Measurements from ENCODE around the gene EXOC4. TPM values are rescaled to one million over a fixed set of nuclear protein-coding genes. Genes with fewer than 3 reads are reported as not detected.

EXOC4 gene
- total and polyA plus RNA-seq, 2 of the 13 experiments (the other 11 are each of a cell fraction or from before 2014, with no cell fraction given), result 22.5 to 39.0 TPM

DNA sequence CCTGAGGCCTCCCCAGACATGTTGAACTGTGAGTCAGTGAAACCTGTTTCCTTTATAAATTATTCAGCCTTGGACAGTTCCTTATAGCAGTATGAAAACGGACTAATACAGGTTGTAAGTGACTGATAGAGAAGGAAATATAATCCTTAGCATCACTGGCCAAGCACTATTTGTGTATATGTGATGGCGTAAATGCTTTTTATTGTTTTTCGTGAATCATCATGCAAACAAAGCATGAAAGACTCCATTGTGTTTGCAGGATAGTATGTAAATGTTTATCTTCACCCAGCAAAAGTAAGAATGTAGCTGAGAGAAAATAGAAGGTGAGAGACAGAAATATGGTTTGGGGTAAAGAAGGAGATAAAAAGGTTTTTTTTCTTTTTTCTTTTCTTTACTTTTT is 781.8 kb downstream of the EXOC4 start:
- peak overlapping the region; percentile 6 for H3K27ac ChIP-seq (ENCODE audit: extremely low read length, insufficient read depth, low read length)
- H3K36me3 ChIP-seq (replicated peaks in 1 of 2; ENCODE audit: control insufficient read depth in 1 of 2, insufficient read depth in 2 of 2, low read length in 2 of 2), result no peaks in the 10 kb centered on the region
- no peak overlapping the region for H3K4me2 ChIP-seq (ENCODE audit: low read depth, low read length)
- H2AFZ ChIP-seq (ENCODE audit: low read length), result no peak overlapping the region
- intact Hi-C loops (cut with micrococcal nuclease; ENCODE audit: unreplicated experiment), result loop anchor here (10.0 kb wide), 1 partner anchor 90 kb away; the partner anchor contains the start of gene LRGUK
- in situ Hi-C loops (cut with HindIII; ENCODE audit: extremely low pct_ligation_motif_present, low pct_unique_long_range_greater_than_20kb), result no loop called here
- 44% methylated on average over 3 of the region's 3 CpGs for WGBS (ENCODE audit: low lambda C conversion rate)
- ChIA-PET POLR2A (no interaction called here), CTCF (ENCODE audit: low intra/inter-chr PET ratio, low total read pairs) (no interaction called here)
- H3K9me3 ChIP-seq (ENCODE audit: low read length), result peaks cover 18% of the 10 kb centered on the region
- no peak overlapping the region for H3K9ac ChIP-seq (ENCODE audit: insufficient read depth, low read depth, low read length)
- no TSS peak for BruUV-seq (replicated peaks)
- no peak overlapping the region for H3K4me3 ChIP-seq (replicated peaks in 1 of 3; ENCODE audit: insufficient read depth in 1 of 3, low read depth in 2 of 3, low read length in 3 of 3)
- H4K20me1 ChIP-seq (ENCODE audit: insufficient read depth, low read length), result no peaks in the 10 kb centered on the region
- FAIRE-seq (no peak), DNase-seq (ENCODE audit: low spot score) (peak; percentile 67), ATAC-seq (peak; percentile 60; the same call in 1 of the 3 replicates)
- H3K27me3 ChIP-seq (ENCODE audit: control insufficient read depth in 1 of 2, insufficient read depth in 2 of 2, low read length in 2 of 2), result no peaks in the 10 kb centered on the region
- peaks cover 21% of the 10 kb centered on the region for H3K4me1 ChIP-seq (ENCODE audit: insufficient read depth, low read length)
- H3K79me2 ChIP-seq (ENCODE audit: insufficient read depth, low read length), result no peaks in the 10 kb centered on the region
- TF ChIP-seq FOXP1 (IDR thresholded peaks at IDR 0.05) (no peak), FOXP1 (CRISPR knock-in tag; IDR thresholded peaks at IDR 0.05) (peak; percentile 76), THAP11 (CRISPR knock-in tag; IDR thresholded peaks at IDR 0.05) (0 out of 2 replicates have a peak, but pooled peaks have one; percentile 14), GPN1 (CRISPR knock-in tag; IDR thresholded peaks at IDR 0.05; ENCODE audit: borderline replicate concordance) (no peak), SOX6 (IDR thresholded peaks at IDR 0.05) (no peak), SOX6 (CRISPR knock-in tag; IDR thresholded peaks at IDR 0.05) (peak; percentile 72; the same call in 1 of the 2 replicates), ZNF614 (CRISPR knock-in tag; IDR thresholded peaks at IDR 0.05; ENCODE audit: borderline replicate concordance) (no peak), FOSL2 (CRISPR knock-in tag; IDR thresholded peaks at IDR 0.05) (peak; percentile 48; the same call in 1 of the 2 replicates), BCL6 (CRISPR knock-in tag; IDR thresholded peaks at IDR 0.05) (no peak), ARID3A (IDR thresholded peaks at IDR 0.05; ENCODE audit: low read depth, low read length) (0 out of 2 replicates have a peak, but pooled peaks have one; percentile 23), POGZ (CRISPR knock-in tag; IDR thresholded peaks at IDR 0.05) (0 out of 2 replicates have a peak, but pooled peaks have one; percentile 24), SOX13 (IDR thresholded peaks at IDR 0.05) (no peak), SOX13 (CRISPR knock-in tag; conservative IDR thresholded peaks at IDR 0.05 in 1 of 2, IDR thresholded peaks at IDR 0.05 in 1 of 2) (peak in 1 of 2 experiments; percentile 89; a peak in 2 of 4 replicates), ZNF562 (CRISPR knock-in tag; IDR thresholded peaks at IDR 0.05; ENCODE audit: borderline replicate concordance) (no peak)
- TF ChIP-seq, protein P1, sequence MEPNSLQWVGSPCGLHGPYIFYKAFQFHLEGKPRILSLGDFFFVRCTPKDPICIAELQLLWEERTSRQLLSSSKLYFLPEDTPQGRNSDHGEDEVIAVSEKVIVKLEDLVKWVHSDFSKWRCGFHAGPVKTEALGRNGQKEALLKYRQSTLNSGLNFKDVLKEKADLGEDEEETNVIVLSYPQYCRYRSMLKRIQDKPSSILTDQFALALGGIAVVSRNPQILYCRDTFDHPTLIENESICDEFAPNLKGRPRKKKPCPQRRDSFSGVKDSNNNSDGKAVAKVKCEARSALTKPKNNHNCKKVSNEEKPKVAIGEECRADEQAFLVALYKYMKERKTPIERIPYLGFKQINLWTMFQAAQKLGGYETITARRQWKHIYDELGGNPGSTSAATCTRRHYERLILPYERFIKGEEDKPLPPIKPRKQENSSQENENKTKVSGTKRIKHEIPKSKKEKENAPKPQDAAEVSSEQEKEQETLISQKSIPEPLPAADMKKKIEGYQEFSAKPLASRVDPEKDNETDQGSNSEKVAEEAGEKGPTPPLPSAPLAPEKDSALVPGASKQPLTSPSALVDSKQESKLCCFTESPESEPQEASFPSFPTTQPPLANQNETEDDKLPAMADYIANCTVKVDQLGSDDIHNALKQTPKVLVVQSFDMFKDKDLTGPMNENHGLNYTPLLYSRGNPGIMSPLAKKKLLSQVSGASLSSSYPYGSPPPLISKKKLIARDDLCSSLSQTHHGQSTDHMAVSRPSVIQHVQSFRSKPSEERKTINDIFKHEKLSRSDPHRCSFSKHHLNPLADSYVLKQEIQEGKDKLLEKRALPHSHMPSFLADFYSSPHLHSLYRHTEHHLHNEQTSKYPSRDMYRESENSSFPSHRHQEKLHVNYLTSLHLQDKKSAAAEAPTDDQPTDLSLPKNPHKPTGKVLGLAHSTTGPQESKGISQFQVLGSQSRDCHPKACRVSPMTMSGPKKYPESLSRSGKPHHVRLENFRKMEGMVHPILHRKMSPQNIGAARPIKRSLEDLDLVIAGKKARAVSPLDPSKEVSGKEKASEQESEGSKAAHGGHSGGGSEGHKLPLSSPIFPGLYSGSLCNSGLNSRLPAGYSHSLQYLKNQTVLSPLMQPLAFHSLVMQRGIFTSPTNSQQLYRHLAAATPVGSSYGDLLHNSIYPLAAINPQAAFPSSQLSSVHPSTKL (CRISPR knock-in tag; IDR thresholded peaks at IDR 0.05), result peak; percentile 71
- TF ChIP-seq, protein P2, sequence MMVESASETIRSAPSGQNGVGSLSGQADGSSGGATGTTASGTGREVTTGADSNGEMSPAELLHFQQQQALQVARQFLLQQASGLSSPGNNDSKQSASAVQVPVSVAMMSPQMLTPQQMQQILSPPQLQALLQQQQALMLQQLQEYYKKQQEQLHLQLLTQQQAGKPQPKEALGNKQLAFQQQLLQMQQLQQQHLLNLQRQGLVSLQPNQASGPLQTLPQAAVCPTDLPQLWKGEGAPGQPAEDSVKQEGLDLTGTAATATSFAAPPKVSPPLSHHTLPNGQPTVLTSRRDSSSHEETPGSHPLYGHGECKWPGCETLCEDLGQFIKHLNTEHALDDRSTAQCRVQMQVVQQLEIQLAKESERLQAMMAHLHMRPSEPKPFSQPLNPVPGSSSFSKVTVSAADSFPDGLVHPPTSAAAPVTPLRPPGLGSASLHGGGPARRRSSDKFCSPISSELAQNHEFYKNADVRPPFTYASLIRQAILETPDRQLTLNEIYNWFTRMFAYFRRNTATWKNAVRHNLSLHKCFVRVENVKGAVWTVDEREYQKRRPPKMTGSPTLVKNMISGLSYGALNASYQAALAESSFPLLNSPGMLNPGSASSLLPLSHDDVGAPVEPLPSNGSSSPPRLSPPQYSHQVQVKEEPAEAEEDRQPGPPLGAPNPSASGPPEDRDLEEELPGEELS (CRISPR knock-in tag; IDR thresholded peaks at IDR 0.05), result peak; percentile 32; the same call in 1 of the 2 replicates

Data from HepG2 (cell line).